T-helper 17 cell (primary cell): Measurements from ENCODE around the gene ANKRD24. TPM values are rescaled to one million over a fixed set of nuclear protein-coding genes. Genes with fewer than 3 reads are reported as not detected.
"Not testable (repeated sequence)": the region's sequence is repeated elsewhere in the genome, so short reads cannot be mapped to it uniquely, and the experiment has no call there.

ENCODE experiments used
- ATAC-seq: fragments of 150-1000 bp; cut with Tn5 transposase; 2 replicates; pipeline ENCODE4 v1.10.0; 2021; ENCODE audit warnings: mild to moderate bottlenecking, moderate library complexity
- DNase-seq, 3 donors: peaks; one replicate each; pipeline versions ENCODE4 v3.0.0 to v3.0.0-alpha.2; 2020 to 2021
- H3K9me3 ChIP-seq: one replicate; pipeline ENCODE4 v1.7.0; 2013; ENCODE audit warnings: low read length, mild to moderate bottlenecking; ENCODE audit not compliant: control insufficient read depth, poor library complexity, severe bottlenecking
- H3K27ac Mint-ChIP-seq: one replicate; pipeline ENCODE4 v1.8.0; 2022; ENCODE audit warnings: mild to moderate bottlenecking, moderate library complexity, mixed read lengths
- H3K27me3 Mint-ChIP-seq: one replicate; pipeline ENCODE4 v1.8.0; 2022; ENCODE audit warnings: mixed read lengths
- H3K36me3 Mint-ChIP-seq: one replicate; pipeline ENCODE4 v1.8.0; 2022; ENCODE audit warnings: low read depth, mixed read lengths
- H3K4me1 Mint-ChIP-seq: one replicate; pipeline ENCODE4 v1.8.0; 2022; ENCODE audit warnings: mild to moderate bottlenecking, mixed read lengths
- H3K4me3 Mint-ChIP-seq: one replicate; pipeline ENCODE4 v1.8.0; 2022; ENCODE audit warnings: mild to moderate bottlenecking, moderate library complexity, mixed read lengths
- total RNA-seq, 4 donors: library from RNA in 2 of 4; stranded (reverse) in 2 of 4; gene quantifications; one replicate each; pipeline ENCODE4 v1.2.3 and lab custom pipeline; 2022 to 2026

The ANKRD24 gene
- total RNA-seq, 2 donors from 2014 or later: 0.75 to 0.91 TPM

- no peaks in the 10 kb centered on the region for H3K27me3 Mint-ChIP-seq
- H3K27ac Mint-ChIP-seq: no peak overlapping the region
- no peaks in the 10 kb centered on the region for H3K9me3 ChIP-seq
- H3K4me1 Mint-ChIP-seq: peaks cover 8% of the 10 kb centered on the region
- H3K4me3 Mint-ChIP-seq: no peak overlapping the region
- DNase-seq (no peak), ATAC-seq (no peak)
- H3K36me3 Mint-ChIP-seq: peaks cover 6% of the 10 kb centered on the region
Observed at GRCh38 chr19:4266253-4267000, 83.9 kb downstream of the ANKRD24 start.

- peak; percentile 68 for ATAC-seq
- Mint-ChIP-seq H3K4me3 (peak overlapping the region; percentile 7), H3K27me3 (no peaks in the 10 kb centered on the region), H3K4me1 (peaks cover 8% of the 10 kb centered on the region), H3K27ac (peak overlapping the region; percentile 24), H3K36me3 (peaks cover 6% of the 10 kb centered on the region)
- peak; percentile 29 to 53 (median 40) for DNase-seq
- no peaks in the 10 kb centered on the region for H3K9me3 ChIP-seq
Observed at GRCh38 chr19:4267101-4267900, 84.8 kb downstream of the ANKRD24 start.

GRCh38 chr19:4267901-4268815, 85.7 kb downstream of the ANKRD24 start:
- peaks cover 6% of the 10 kb centered on the region for H3K36me3 Mint-ChIP-seq
- peaks cover 8% of the 10 kb centered on the region for H3K4me1 Mint-ChIP-seq
- DNase-seq (no peak), ATAC-seq (no peak)
- no peak overlapping the region for H3K27ac Mint-ChIP-seq
- no peaks in the 10 kb centered on the region for H3K9me3 ChIP-seq
- no peak overlapping the region for H3K4me3 Mint-ChIP-seq
- H3K27me3 Mint-ChIP-seq: no peaks in the 10 kb centered on the region

- peaks cover 6% of the 10 kb centered on the region for H3K36me3 Mint-ChIP-seq
- no peak for ATAC-seq
- H3K27ac Mint-ChIP-seq: no peak overlapping the region
- H3K4me1 Mint-ChIP-seq: peaks cover 8% of the 10 kb centered on the region
- no peaks in the 10 kb centered on the region for H3K27me3 Mint-ChIP-seq
- H3K4me3 Mint-ChIP-seq: no peak overlapping the region
- H3K9me3 ChIP-seq: no peaks in the 10 kb centered on the region
- no peak for DNase-seq
Observed at GRCh38 chr19:4268816-4269430, 86.4 kb downstream of the ANKRD24 start.

GRCh38 chr19:4272894-4273293, 90.4 kb downstream of the ANKRD24 start:
- H3K27me3 Mint-ChIP-seq: no peaks in the 10 kb centered on the region
- H3K36me3 Mint-ChIP-seq: peaks cover 2% of the 10 kb centered on the region
- ATAC-seq: no peak
- DNase-seq: no peak
- no peak overlapping the region for H3K27ac Mint-ChIP-seq
- no peaks in the 10 kb centered on the region for H3K9me3 ChIP-seq
- H3K4me1 Mint-ChIP-seq: no peaks in the 10 kb centered on the region
- H3K4me3 Mint-ChIP-seq: no peak overlapping the region

GRCh38 chr19:4274321-4274686, 91.8 kb downstream of the ANKRD24 start:
- H3K9me3 ChIP-seq, H3K4me3 Mint-ChIP-seq, DNase-seq, H3K36me3 Mint-ChIP-seq, H3K4me1 Mint-ChIP-seq, ATAC-seq, H3K27ac Mint-ChIP-seq, H3K27me3 Mint-ChIP-seq: not testable (repeated sequence)

Other genes starting within 250 kb of the ANKRD24 start
- gene NMRK2, start 249.6 kb upstream of the ANKRD24 start, total RNA-seq: not detected
- gene DAPK3, start 211.6 kb upstream of the ANKRD24 start, total RNA-seq: 10 to 100 TPM; 28.7 to 31.3 TPM
- 1,000 to 10,000 TPM; 2,788 to 2,859 TPM for gene EEF2, start 197.2 kb upstream of the ANKRD24 start, total RNA-seq
- 10 to 100 TPM; 20.8 to 22.7 TPM for gene PIAS4, start 175.0 kb upstream of the ANKRD24 start, total RNA-seq
- 10 to 100 TPM; 47.3 to 51.1 TPM for gene ZBTB7A, start 115.8 kb upstream of the ANKRD24 start, total RNA-seq
- 10 to 100 TPM; 94.3 to 94.6 TPM for gene MAP2K2, start 58.6 kb upstream of the ANKRD24 start, total RNA-seq
- gene CREB3L3, start 29.1 kb upstream of the ANKRD24 start, total RNA-seq: under 1 TPM in 1 of 2 donors, not detected in 1; 0.82 TPM
- 10 to 100 TPM; 18.5 to 21.8 TPM for gene SIRT6, start 126 bp upstream of the ANKRD24 start, total RNA-seq
- not detected for gene EBI3, start 46.8 kb downstream of the ANKRD24 start, total RNA-seq
- 10 to 100 TPM; 34.9 to 46.1 TPM for gene YJU2, start 64.4 kb downstream of the ANKRD24 start, total RNA-seq
- gene SHD, start 96.6 kb downstream of the ANKRD24 start, total RNA-seq: not detected
- 1 to 10 TPM; 5.2 to 7.9 TPM for gene TMIGD2, start 119.7 kb downstream of the ANKRD24 start, total RNA-seq
- gene FSD1, start 121.9 kb downstream of the ANKRD24 start, total RNA-seq: 1 to 10 TPM; 1.5 to 2.9 TPM
- gene STAP2, start 156.1 kb downstream of the ANKRD24 start, total RNA-seq: 1 to 10 TPM; 1.9 to 3.3 TPM
- 10 to 100 TPM; 13.0 to 15.1 TPM for gene MPND, start 160.9 kb downstream of the ANKRD24 start, total RNA-seq
- gene SH3GL1, start 217.9 kb downstream of the ANKRD24 start, total RNA-seq: 10 to 100 TPM; 51.1 to 56.6 TPM
- 10 to 100 TPM; 25.5 to 33.4 TPM for gene CHAF1A, start 220.0 kb downstream of the ANKRD24 start, total RNA-seq